Measurements from ENCODE around the gene EHMT1. TPM values are rescaled to one million over a fixed set of nuclear protein-coding genes. Genes with fewer than 3 reads are reported as not detected.
A peak's percentile ranks its signal among the peaks of the same experiment; 100 is the strongest.

The EHMT1 gene
- total RNA-seq, 1 experiment from 2014 or later, result 112 TPM

DNA sequence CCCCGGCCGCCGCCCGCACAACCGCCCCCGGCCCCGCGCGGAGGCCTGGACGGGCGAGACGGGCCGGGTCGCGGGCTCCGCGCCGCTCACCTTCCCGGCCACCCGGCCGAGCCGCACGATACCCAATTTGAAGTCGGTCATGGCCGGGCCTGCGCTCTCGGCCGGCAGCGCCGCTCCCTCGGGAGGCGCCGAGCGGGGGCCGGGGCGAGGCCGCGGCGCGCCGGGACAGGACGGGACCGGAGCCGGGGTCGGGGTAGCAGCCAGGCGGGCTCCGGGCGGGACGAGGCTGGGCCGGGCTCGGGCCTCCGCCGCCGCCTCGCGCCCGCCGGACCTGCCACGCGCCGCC, 28.7 kb upstream of the EHMT1 start:
- H3K18ac ChIP-seq (ENCODE audit: insufficient read length, low read depth, low read length), result no peak overlapping the region
- no peak for DNase-seq
- no peaks in the 10 kb centered on the region for H4K20me1 ChIP-seq (ENCODE audit: control insufficient read depth, insufficient read depth, insufficient read length)
- no peak overlapping the region for H3K9ac ChIP-seq (ENCODE audit: extremely low read depth, insufficient read length, low read length)
- no peak overlapping the region for H3K4ac ChIP-seq (ENCODE audit: low read depth, low read length)
- H3K79me1 ChIP-seq (ENCODE audit: insufficient read depth, low read depth, low read length, poor library complexity, severe bottlenecking), result peaks cover 6% of the 10 kb centered on the region
- H2BK15ac ChIP-seq (ENCODE audit: low read depth, low read length), result no peak overlapping the region
- peak overlapping the region; percentile 95 for H3K4me2 ChIP-seq (ENCODE audit: insufficient read depth, insufficient read length, low read length)
- H3K79me2 ChIP-seq (ENCODE audit: insufficient read depth, low read length), result peaks cover 4% of the 10 kb centered on the region; the same call in 1 of the 2 replicates
- H3T11ph ChIP-seq (ENCODE audit: low read length), result no peak overlapping the region
- Mint-ChIP-seq H3K27ac (no peak overlapping the region), H3K4me3 (0 out of 5 replicates have a peak overlapping the region, but pooled peaks of 1 of the 2 experiments have one; percentile 31), H3K27me3 (ENCODE audit: low read depth) (peaks cover 12% of the 10 kb centered on the region), H3K36me3 (ENCODE audit: insufficient read depth in 1 of 3, low read depth in 3 of 3) (peaks cover 22 to 44% (median 37%) of the 10 kb centered on the region in 3 experiments; a peak in 6 of 7 replicates), H3K4me1 (peaks cover 5 to 14% of the 10 kb centered on the region in 2 experiments; a peak in 3 of 4 replicates), H3K9me3 (no peaks in the 10 kb centered on the region; a peak in 1 of 5 replicates)
- peaks cover 9% of the 10 kb centered on the region for H3K23me2 ChIP-seq (ENCODE audit: insufficient read length, low read depth, low read length, poor library complexity, severe bottlenecking)
- no peak overlapping the region for H2BK120ac ChIP-seq (ENCODE audit: low read depth, low read length, poor library complexity, severe bottlenecking)
- H3K56ac ChIP-seq (ENCODE audit: insufficient read length, low read depth, low read length), result no peak overlapping the region
- H2BK20ac ChIP-seq (ENCODE audit: low read depth, low read length, poor library complexity, severe bottlenecking), result no peak overlapping the region
- H3K23ac ChIP-seq (ENCODE audit: insufficient read length, low read depth, low read length), result no peak overlapping the region
- WGBS (ENCODE audit: extremely low coverage, insufficient read length, low lambda C conversion rate), result no CpG with 5 or more reads among the region's 61 CpGs
- no peak overlapping the region for H2AFZ ChIP-seq (ENCODE audit: low read length)
- no peak overlapping the region for H2BK12ac ChIP-seq (ENCODE audit: insufficient read length, low read depth, low read length)
- TF ChIP-seq, protein P1, sequence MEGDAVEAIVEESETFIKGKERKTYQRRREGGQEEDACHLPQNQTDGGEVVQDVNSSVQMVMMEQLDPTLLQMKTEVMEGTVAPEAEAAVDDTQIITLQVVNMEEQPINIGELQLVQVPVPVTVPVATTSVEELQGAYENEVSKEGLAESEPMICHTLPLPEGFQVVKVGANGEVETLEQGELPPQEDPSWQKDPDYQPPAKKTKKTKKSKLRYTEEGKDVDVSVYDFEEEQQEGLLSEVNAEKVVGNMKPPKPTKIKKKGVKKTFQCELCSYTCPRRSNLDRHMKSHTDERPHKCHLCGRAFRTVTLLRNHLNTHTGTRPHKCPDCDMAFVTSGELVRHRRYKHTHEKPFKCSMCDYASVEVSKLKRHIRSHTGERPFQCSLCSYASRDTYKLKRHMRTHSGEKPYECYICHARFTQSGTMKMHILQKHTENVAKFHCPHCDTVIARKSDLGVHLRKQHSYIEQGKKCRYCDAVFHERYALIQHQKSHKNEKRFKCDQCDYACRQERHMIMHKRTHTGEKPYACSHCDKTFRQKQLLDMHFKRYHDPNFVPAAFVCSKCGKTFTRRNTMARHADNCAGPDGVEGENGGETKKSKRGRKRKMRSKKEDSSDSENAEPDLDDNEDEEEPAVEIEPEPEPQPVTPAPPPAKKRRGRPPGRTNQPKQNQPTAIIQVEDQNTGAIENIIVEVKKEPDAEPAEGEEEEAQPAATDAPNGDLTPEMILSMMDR (conservative IDR thresholded peaks at IDR 0.05), result no peak
- H3K4me1 ChIP-seq (ENCODE audit: insufficient read depth, low read length), result peaks cover 4% of the 10 kb centered on the region; the same call in 1 of the 2 replicates
- H3K14ac ChIP-seq (ENCODE audit: insufficient read depth, low read length), result no peak overlapping the region
- H3K27me3 ChIP-seq (ENCODE audit: insufficient read depth, low read length), result no peaks in the 10 kb centered on the region
- no peak overlapping the region for H2AK5ac ChIP-seq (ENCODE audit: insufficient read length, low read length)
- no peaks in the 10 kb centered on the region for H3K9me3 ChIP-seq (ENCODE audit: control insufficient read depth, low read depth, low read length)
- no peak overlapping the region for H4K5ac ChIP-seq (ENCODE audit: insufficient read length, low read depth, low read length)
- H2BK5ac ChIP-seq (ENCODE audit: insufficient read length, low read length), result no peak overlapping the region
- no peak overlapping the region for H3K27ac ChIP-seq (ENCODE audit: insufficient read length, low read depth, low read length)
- no peak overlapping the region for H4K91ac ChIP-seq (ENCODE audit: insufficient read length, low read depth, low read length)
- no peak overlapping the region for H4K8ac ChIP-seq (replicated peaks; ENCODE audit: insufficient read length, low read depth, low read length)

Measured in H9 (cell line).